ENCODE measurements around the gene ARAP2.

The ARAP2 gene, protein sequence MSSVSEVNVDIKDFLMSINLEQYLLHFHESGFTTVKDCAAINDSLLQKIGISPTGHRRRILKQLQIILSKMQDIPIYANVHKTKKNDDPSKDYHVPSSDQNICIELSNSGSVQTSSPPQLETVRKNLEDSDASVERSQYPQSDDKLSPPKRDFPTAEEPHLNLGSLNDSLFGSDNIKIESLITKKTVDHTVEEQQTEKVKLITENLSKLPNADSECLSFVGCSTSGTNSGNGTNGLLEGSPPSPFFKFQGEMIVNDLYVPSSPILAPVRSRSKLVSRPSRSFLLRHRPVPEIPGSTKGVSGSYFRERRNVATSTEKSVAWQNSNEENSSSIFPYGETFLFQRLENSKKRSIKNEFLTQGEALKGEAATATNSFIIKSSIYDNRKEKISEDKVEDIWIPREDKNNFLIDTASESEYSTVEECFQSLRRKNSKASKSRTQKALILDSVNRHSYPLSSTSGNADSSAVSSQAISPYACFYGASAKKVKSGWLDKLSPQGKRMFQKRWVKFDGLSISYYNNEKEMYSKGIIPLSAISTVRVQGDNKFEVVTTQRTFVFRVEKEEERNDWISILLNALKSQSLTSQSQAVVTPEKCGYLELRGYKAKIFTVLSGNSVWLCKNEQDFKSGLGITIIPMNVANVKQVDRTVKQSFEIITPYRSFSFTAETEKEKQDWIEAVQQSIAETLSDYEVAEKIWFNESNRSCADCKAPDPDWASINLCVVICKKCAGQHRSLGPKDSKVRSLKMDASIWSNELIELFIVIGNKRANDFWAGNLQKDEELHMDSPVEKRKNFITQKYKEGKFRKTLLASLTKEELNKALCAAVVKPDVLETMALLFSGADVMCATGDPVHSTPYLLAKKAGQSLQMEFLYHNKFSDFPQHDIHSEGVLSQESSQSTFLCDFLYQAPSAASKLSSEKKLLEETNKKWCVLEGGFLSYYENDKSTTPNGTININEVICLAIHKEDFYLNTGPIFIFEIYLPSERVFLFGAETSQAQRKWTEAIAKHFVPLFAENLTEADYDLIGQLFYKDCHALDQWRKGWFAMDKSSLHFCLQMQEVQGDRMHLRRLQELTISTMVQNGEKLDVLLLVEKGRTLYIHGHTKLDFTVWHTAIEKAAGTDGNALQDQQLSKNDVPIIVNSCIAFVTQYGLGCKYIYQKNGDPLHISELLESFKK (N-terminal part only)

DNA sequence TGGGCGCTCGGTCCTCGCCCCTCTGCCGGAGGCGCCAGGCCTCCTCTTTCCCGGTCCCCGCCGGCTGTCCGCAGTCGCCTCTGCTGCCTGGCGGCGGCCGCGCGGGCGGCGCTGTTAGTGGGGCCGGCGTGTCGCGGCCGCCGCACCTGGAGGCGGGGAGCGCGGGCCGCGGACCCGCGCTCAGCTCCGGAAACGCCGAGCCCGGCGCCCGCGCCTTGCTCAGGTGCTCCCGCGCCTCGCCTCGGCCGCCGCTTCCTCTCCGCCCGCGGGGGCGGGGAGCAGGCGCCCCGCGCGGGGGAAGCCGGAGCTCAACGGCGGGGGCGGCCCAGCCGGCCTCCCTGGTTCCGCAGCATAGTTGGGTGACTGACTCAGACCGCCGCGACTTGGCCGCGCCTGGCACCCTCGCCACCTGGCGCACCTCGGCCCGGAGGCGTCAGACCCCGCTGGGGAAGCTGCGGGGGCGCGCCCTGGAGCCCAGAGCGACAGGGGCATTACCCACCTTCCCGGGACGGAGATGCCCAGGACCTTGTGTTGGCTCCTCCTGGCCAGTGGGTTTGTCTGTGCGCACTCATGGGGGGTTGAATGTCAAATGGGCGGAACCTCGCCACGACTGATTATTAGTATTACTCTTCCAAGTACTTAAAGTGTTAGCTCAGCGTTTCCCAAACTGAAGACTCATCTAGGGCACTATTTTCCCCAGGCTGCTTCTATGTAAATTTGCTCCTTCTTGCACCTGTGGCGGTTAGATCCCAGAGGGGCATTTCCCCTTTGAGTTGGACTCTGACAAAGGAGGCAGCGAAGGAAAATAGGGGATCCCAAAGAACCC is at the start of gene ARAP2:
Gene ARAP2 (minus strand): TSS at position 258 of the 826 bp plus-strand sequence. CDS start 15,028 bp downstream, outside the sequence.
- H3K4me3 Mint-ChIP-seq, result peak within 1 kb of the TSS; percentile 91
- H3K9me3 Mint-ChIP-seq, result peaks cover under 1% of the 10 kb centered on the region
- peaks cover 13% of the 10 kb centered on the region for H3K27me3 Mint-ChIP-seq (ENCODE audit: low read depth)
- peaks cover 36% of the 10 kb centered on the region for H3K4me1 Mint-ChIP-seq (ENCODE audit: low read depth)
- peak within 1 kb of the TSS; percentile 88 for H3K27ac Mint-ChIP-seq
- H3K36me3 Mint-ChIP-seq (ENCODE audit: low read depth), result peaks cover 23% of the 10 kb centered on the region

GRCh38 chr4:36292556-36293188 is 48.4 kb upstream of the ARAP2 start:
- H3K4me1 Mint-ChIP-seq (ENCODE audit: low read depth), result peaks cover 21% of the 10 kb centered on the region
- no peak overlapping the region for H3K27ac Mint-ChIP-seq
- H3K36me3 Mint-ChIP-seq (ENCODE audit: low read depth), result peaks cover 3% of the 10 kb centered on the region
- no peak overlapping the region for H3K4me3 Mint-ChIP-seq
- no peaks in the 10 kb centered on the region for H3K27me3 Mint-ChIP-seq (ENCODE audit: low read depth)
- H3K9me3 Mint-ChIP-seq, result peaks cover 7% of the 10 kb centered on the region

DNA sequence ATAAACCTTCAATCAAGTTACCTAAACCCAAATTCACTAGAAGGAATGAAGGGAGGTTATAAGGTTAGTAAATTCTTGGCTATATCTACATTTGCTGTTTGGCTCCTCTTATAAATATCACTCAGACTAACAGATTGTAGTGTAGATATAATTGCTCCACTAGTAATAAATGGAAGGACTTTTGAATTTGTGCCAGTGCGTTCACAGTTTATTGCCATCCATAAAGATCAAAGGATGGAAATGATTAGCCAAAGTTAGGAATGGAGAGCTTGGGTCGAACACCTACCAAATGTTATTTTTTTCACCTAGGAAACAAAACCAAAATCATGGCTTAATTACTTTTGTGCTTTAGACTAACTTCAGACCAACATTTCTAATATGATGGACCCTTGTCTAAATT is 46.3 kb upstream of the ARAP2 start:
- Mint-ChIP-seq H3K4me1 (ENCODE audit: low read depth) (peaks cover 35% of the 10 kb centered on the region), H3K36me3 (ENCODE audit: low read depth) (peaks cover 8% of the 10 kb centered on the region), H3K4me3 (no peak overlapping the region), H3K27me3 (ENCODE audit: low read depth) (no peaks in the 10 kb centered on the region), H3K9me3 (peaks cover 14% of the 10 kb centered on the region), H3K27ac (no peak overlapping the region)

DNA sequence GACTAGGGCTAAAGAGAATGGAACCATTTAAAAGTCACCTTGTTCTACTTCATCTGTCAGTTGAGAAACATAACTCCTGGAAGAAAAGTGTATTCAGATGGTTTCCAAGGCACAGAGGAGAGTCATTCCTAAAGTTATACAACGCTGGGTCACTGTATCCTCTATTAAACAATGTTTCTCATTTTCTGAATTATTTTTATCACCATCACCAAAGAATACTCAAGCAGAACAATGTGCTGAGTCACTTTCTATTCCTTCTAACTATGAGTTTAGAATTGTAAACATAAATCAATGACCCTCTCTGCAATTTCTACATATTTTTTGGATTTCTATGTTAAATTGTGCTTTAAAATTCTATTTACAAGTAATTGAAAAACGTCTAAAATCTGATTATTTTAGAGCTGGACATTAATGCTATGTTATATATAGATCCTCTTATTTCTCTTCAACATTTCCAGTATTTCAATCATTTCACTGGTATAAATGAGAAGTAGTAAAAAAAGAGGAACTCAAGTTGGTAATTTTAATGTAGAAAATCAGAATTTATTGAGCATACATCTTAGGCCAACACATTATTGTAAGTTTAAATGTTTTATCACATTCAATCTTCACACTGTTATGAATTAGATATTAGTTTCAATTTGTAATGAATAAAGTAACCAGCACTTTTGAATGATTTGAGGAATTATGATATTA is 44.6 kb upstream of the ARAP2 start:
- Mint-ChIP-seq H3K27me3 (ENCODE audit: low read depth) (no peaks in the 10 kb centered on the region), H3K36me3 (ENCODE audit: low read depth) (peaks cover 12% of the 10 kb centered on the region), H3K9me3 (peaks cover 20% of the 10 kb centered on the region), H3K27ac (no peak overlapping the region), H3K4me1 (ENCODE audit: low read depth) (peaks cover 48% of the 10 kb centered on the region), H3K4me3 (no peak overlapping the region)

DNA sequence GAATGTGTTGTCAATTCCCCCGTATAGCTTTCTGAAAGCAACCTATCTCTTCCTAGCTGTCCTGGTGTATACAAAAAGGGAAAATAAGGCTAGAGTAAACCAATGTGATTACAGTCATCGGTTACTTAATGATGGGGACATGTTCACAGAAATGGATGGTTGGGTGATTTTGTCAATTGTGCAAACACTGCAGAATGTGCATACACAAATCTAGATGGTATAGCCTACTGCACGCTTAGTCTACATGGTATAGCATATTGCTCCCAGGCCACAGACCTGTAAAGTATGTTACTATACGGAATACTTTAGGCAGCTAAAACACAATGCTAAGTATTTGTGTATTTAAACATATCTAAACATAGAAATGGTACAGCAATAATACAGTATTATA is 42.2 kb upstream of the ARAP2 start:
- Mint-ChIP-seq H3K9me3 (peaks cover 25% of the 10 kb centered on the region), H3K4me3 (peak overlapping the region; percentile 1), H3K36me3 (ENCODE audit: low read depth) (peaks cover 25% of the 10 kb centered on the region), H3K27ac (peak overlapping the region; percentile 92), H3K27me3 (ENCODE audit: low read depth) (no peaks in the 10 kb centered on the region), H3K4me1 (ENCODE audit: low read depth) (peaks cover 65% of the 10 kb centered on the region)

DNA sequence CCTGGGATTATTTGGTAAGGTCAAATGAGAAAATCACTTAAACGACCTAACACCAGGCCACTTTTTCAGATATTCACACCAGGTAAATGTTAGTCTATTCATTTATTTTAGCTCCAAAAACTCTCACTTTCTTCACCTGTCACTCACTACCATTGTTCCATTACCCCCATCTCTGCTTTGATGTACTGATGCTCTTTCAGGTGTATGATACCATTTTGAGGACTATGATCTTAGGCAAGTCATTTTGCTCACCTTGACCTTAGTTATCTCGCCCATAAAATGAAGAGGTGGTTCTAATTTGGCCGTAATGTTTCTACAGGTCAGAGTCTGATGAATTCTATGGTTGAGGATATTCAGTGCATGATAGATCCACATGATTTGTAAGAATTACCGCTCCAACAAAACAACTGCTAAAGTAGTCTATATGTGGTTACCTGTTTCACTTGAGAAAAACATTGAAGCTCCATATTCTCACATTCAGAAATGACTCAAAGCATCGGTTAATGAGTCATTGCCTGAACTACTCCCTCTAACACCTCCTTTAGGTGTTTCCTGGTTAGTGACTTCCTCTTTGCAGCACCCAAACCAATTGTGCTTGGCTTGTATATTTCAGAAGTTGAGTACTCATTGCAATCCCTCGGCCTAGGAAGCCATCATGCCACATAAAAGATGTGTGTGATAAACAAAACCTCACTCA is 41.6 kb upstream of the ARAP2 start:
- H3K4me1 Mint-ChIP-seq (ENCODE audit: low read depth), result peaks cover 66% of the 10 kb centered on the region
- no peaks in the 10 kb centered on the region for H3K27me3 Mint-ChIP-seq (ENCODE audit: low read depth)
- H3K27ac Mint-ChIP-seq, result peak overlapping the region; percentile 92

GRCh38 chr4:36283912-36284465 is 39.7 kb upstream of the ARAP2 start:
- H3K4me3 Mint-ChIP-seq, result peak overlapping the region; percentile 3
- no peaks in the 10 kb centered on the region for H3K27me3 Mint-ChIP-seq (ENCODE audit: low read depth)
- H3K4me1 Mint-ChIP-seq (ENCODE audit: low read depth), result peaks cover 77% of the 10 kb centered on the region
- H3K27ac Mint-ChIP-seq, result peak overlapping the region; percentile 42
- H3K9me3 Mint-ChIP-seq, result peaks cover 20% of the 10 kb centered on the region
- H3K36me3 Mint-ChIP-seq (ENCODE audit: low read depth), result peaks cover 28% of the 10 kb centered on the region

More for the DNA sequence above, 41.6 kb upstream of the ARAP2 start:
- H3K9me3 Mint-ChIP-seq, result peaks cover 25% of the 10 kb centered on the region
- peaks cover 27% of the 10 kb centered on the region for H3K36me3 Mint-ChIP-seq (ENCODE audit: low read depth)
- peak overlapping the region; percentile 58 for H3K4me3 Mint-ChIP-seq

GRCh38 chr4:36282503-36283030 is 38.3 kb upstream of the ARAP2 start:
- H3K4me3 Mint-ChIP-seq, result no peak overlapping the region
- H3K36me3 Mint-ChIP-seq (ENCODE audit: low read depth), result peaks cover 28% of the 10 kb centered on the region
- peak overlapping the region; percentile 5 for H3K27ac Mint-ChIP-seq
- peaks cover 82% of the 10 kb centered on the region for H3K4me1 Mint-ChIP-seq (ENCODE audit: low read depth)
- H3K9me3 Mint-ChIP-seq, result peaks cover 17% of the 10 kb centered on the region
- H3K27me3 Mint-ChIP-seq (ENCODE audit: low read depth), result no peaks in the 10 kb centered on the region

DNA sequence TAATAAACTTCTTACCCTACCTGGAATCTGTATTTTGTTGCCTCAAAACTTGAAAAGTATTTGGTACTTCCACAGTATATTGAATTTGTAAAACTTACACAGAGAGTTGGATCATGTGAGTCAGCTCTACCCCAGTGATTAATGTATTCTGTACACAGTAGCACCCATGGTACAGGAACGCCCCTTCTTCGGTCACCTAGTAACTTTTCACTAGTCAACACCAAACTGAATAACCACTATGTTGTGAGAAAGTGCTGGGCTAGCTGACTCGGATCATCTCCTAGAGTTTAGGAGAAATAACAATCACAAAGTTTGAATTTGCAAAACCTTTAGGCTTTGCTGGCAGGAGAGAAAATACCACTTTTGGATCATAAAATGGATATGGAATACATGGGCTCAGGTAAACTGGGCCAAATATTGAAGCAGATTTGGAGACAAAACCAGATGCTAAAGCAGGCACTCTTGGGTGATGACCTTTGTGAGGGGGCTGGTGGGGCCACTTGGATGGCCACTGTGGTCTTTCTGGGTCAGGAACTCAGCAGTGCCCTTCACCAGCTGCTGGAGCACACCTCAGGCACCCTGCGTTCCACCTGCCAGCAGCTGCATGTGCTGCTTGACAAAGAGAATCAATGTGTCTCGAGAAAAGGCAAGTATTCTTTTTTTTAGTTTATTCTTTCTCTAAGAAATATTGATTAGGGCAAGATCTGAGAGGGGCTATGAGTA is 37.2 kb upstream of the ARAP2 start, which contains the start of gene DTHD1:
Gene DTHD1 (plus strand): TSS at position 233 of the 723 bp plus-strand sequence. CDS start 143 bp downstream, at position 376.
- Mint-ChIP-seq H3K27ac (peak within 1 kb of the TSS; percentile 20), H3K4me1 (ENCODE audit: low read depth) (peaks cover 80% of the 10 kb centered on the region)

DNA sequence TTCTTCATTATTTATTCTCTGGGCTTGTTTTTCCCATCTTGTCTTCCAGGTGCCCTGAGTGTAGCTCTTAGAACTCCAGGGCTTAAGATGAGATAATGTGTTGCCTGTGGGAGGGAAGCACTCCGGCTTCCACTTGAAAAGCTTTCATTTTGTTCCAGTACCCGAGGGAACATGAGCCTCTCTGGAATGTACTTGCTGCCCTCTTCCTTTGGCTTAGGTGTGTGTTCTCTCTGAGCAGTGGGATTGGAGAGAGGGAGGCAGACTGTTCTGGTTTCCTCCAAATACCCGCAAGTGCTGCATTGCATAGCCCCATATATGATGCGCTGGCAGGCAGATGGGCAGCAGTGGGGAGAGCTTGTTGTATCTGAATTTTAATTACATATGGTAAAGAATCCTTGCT is 36.2 kb upstream of the ARAP2 start:
- peaks cover 76% of the 10 kb centered on the region for H3K4me1 Mint-ChIP-seq (ENCODE audit: low read depth)
- peaks cover 25% of the 10 kb centered on the region for H3K36me3 Mint-ChIP-seq (ENCODE audit: low read depth)
- peaks cover 10% of the 10 kb centered on the region for H3K9me3 Mint-ChIP-seq
- no peaks in the 10 kb centered on the region for H3K27me3 Mint-ChIP-seq (ENCODE audit: low read depth)
- H3K4me3 Mint-ChIP-seq, result no peak overlapping the region
- peak overlapping the region; percentile 20 for H3K27ac Mint-ChIP-seq

More for the DNA sequence above, 37.2 kb upstream of the ARAP2 start, which contains the start of gene DTHD1:
- Mint-ChIP-seq H3K36me3 (ENCODE audit: low read depth) (peaks cover 26% of the 10 kb centered on the region), H3K27me3 (ENCODE audit: low read depth) (no peaks in the 10 kb centered on the region), H3K9me3 (peaks cover 13% of the 10 kb centered on the region), H3K4me3 (peak within 1 kb of the TSS; percentile 41)

DNA sequence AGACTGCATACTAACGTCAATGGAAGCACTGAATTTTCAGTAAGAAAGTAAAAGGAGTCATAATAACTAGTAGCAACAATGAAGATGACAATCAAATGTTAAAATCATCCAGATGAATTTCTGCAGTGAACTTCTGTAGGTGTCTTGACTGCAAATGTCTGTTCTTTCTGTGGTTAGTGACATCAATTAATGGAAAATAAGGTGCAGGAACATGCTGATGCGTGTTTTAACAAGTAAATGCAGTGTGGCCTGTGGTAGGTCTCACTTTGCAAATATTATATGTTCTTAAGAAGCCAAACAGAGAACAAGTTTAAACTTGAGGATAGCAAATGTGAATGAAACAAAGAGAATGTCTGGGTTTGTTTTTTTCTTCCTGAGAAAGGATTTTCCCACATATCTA is 34.5 kb upstream of the ARAP2 start:
- Mint-ChIP-seq H3K36me3 (ENCODE audit: low read depth) (peaks cover 23% of the 10 kb centered on the region), H3K27me3 (ENCODE audit: low read depth) (no peaks in the 10 kb centered on the region), H3K9me3 (peaks cover 5% of the 10 kb centered on the region), H3K4me1 (ENCODE audit: low read depth) (peaks cover 60% of the 10 kb centered on the region), H3K27ac (peak overlapping the region; percentile 4), H3K4me3 (no peak overlapping the region)
